GM12878 (cell line): ENCODE measurements around the gene OR7C2. TPM values are rescaled to one million over a fixed set of nuclear protein-coding genes. Genes with fewer than 3 reads are reported as not detected.

Experiments used
- ATAC-seq: fragments of 200-7000 bp; cut with Tn5 transposase; 3 replicates; pipeline ENCODE4 v1.9.1; 2020; ENCODE audit warnings: mild to moderate bottlenecking, moderate library complexity
- BruUV-seq: library from RNA; stranded (reverse); fragments of 400-500 nt; replicated peaks from 2 replicates; lab custom pipeline; 2021; lab: Mats Ljungman, UMichigan
- CTCF ChIA-PET: fragments of 300-600 bp; sonication (Branson Sonifier 250); formaldehyde crosslinking; extraction: SDS; loops from one replicate; lab custom pipeline; 2021; ENCODE audit warnings: inconsistent platforms; lab: Yijun Ruan, JAX
- POLR2A ChIA-PET: fragments of 350-600 bp; formaldehyde crosslinking; extraction: SDS; loops from one replicate; lab custom pipeline; 2021; ENCODE audit warnings: inconsistent platforms; lab: Charles Lee
- RAD21 ChIA-PET: fragments of 300-600 bp; sonication (Branson Sonifier 250); formaldehyde crosslinking; loops from one replicate; lab custom pipeline; 2023; ENCODE audit warnings: antibody characterized with exemption; ENCODE audit not compliant: unreplicated experiment; lab: Charles Lee
- SMC1A ChIA-PET: fragments of 300-600 bp; sonication (Branson Sonifier 250); formaldehyde crosslinking; loops from one replicate; lab custom pipeline; 2023; ENCODE audit not compliant: unreplicated experiment, uncharacterized antibody; lab: Charles Lee
- DNase-seq: peaks from one replicate; pipeline ENCODE4 v3.0.0-alpha.2; 2011; ENCODE audit warnings: low read depth, low spot score
- FAIRE-seq: peaks from 3 replicates; lab custom pipeline; 2011; peaks lifted over from hg19 to GRCh38; lab: Jason Lieb, UNC
- H2AFZ ChIP-seq: 2 replicates; pipeline ENCODE4 v1.6.0; 2011; ENCODE audit warnings: low read depth, low read length, control low read depth; ENCODE audit not compliant: control insufficient read depth
- H3K27ac ChIP-seq: 2 replicates; pipeline ENCODE4 v1.5.1; 2011; ENCODE audit warnings: control low read depth; ENCODE audit not compliant: control insufficient read depth, insufficient read depth
- H3K27me3 ChIP-seq, 2 experiments: replicated peaks in 1 of 2; 2 replicates each; pipeline versions ENCODE4 v1.6.0 to v1.6.1; 2011; ENCODE audit warnings: low read length in 1 of 2; ENCODE audit not compliant: control insufficient read depth in 2 of 2, insufficient read depth in 2 of 2
- H3K36me3 ChIP-seq, 2 experiments: 2 replicates each; pipeline ENCODE4 v1.5.1; 2011; ENCODE audit warnings: low read length in 1 of 2; ENCODE audit not compliant: control insufficient read depth in 2 of 2, insufficient read depth in 2 of 2
- H3K4me1 ChIP-seq: 2 replicates; pipeline ENCODE4 v1.6.1; 2011; ENCODE audit warnings: mild to moderate bottlenecking, low read length, moderate library complexity, mixed read lengths; ENCODE audit not compliant: control insufficient read depth, insufficient read depth
- H3K4me2 ChIP-seq: 2 replicates; pipeline ENCODE4 v1.6.0; 2011; ENCODE audit warnings: control low read depth; ENCODE audit not compliant: control insufficient read depth, insufficient read depth
- H3K4me3 ChIP-seq: fragments of 200-600 bp; sonication (generic); 2 replicates; pipeline ENCODE4 v1.5.1; 2016
- H3K79me2 ChIP-seq: 2 replicates; pipeline ENCODE4 v1.6.0; 2011; ENCODE audit warnings: low read length; ENCODE audit not compliant: control insufficient read depth, insufficient read depth
- H3K9ac ChIP-seq: 2 replicates; pipeline ENCODE4 v1.8.0; 2011; ENCODE audit warnings: low read length, control low read depth, mixed read lengths; ENCODE audit not compliant: control insufficient read depth, insufficient read depth
- H3K9me3 ChIP-seq: replicated peaks from 3 replicates; pipeline ENCODE4 v1.5.1; 2011; ENCODE audit warnings: mild to moderate bottlenecking, low read length; ENCODE audit not compliant: control insufficient read depth, insufficient read depth
- H4K20me1 ChIP-seq: 2 replicates; pipeline ENCODE4 v1.6.0; 2011; ENCODE audit not compliant: control insufficient read depth, insufficient read depth
- ATF2 ChIP-seq: IDR thresholded peaks from 2 replicates; pipeline ENCODE4 v1.6.1; 2012; ENCODE audit warnings: low read length, inconsistent platforms
- ATF3 ChIP-seq: IDR thresholded peaks from 2 replicates; pipeline ENCODE4 v1.6.1; 2011; ENCODE audit warnings: low read depth, mild to moderate bottlenecking, low read length, moderate library complexity, borderline replicate concordance; ENCODE audit errors: extremely low read depth
- ATF7 ChIP-seq: fragments of 450-650 bp; IDR thresholded peaks from 2 replicates; pipeline ENCODE4 v1.6.1; 2016; ENCODE audit warnings: low read depth, mild to moderate bottlenecking
- BRCA1 ChIP-seq: IDR thresholded peaks from 2 replicates; pipeline ENCODE4 v1.6.1; 2011; ENCODE audit warnings: low read depth, low read length, improper control_type of control experiment
- CREM ChIP-seq: IDR thresholded peaks from 2 replicates; pipeline ENCODE4 v1.6.1; 2014; ENCODE audit warnings: antibody characterized with exemption, low read depth
- FOXM1 ChIP-seq: IDR thresholded peaks from 2 replicates; pipeline ENCODE4 v1.6.1; 2012; ENCODE audit warnings: low read depth, mild to moderate bottlenecking, inconsistent platforms, low read length, moderate library complexity
- HDAC6 ChIP-seq: fragments of 200-600 bp; sonication (generic); IDR thresholded peaks from one replicate; pipeline ENCODE4 v1.8.0; 2017; ENCODE audit warnings: antibody characterized with exemption; ENCODE audit not compliant: unreplicated experiment
- MEF2B ChIP-seq: fragments of 450-650 bp; IDR thresholded peaks from 2 replicates; pipeline ENCODE4 v1.6.1; 2018; ENCODE audit warnings: mild to moderate bottlenecking, moderate library complexity; ENCODE audit not compliant: partially characterized antibody, poor library complexity, severe bottlenecking
- POLR2A ChIP-seq: IDR thresholded peaks from 2 replicates; pipeline ENCODE4 v1.6.1; 2011; ENCODE audit warnings: low read depth, mild to moderate bottlenecking, low read length
- RB1 ChIP-seq: fragments of 450-650 bp; formaldehyde crosslinking; IDR thresholded peaks from 2 replicates; pipeline ENCODE4 v1.6.1; 2017; ENCODE audit warnings: mild to moderate bottlenecking, borderline replicate concordance
- SMC3 ChIP-seq: IDR thresholded peaks from 2 replicates; pipeline ENCODE4 v1.6.1; 2011; ENCODE audit warnings: low read length, improper control_type of control experiment, borderline replicate concordance
- SREBF2 ChIP-seq: IDR thresholded peaks from 2 replicates; pipeline ENCODE4 v1.6.1; 2012; ENCODE audit warnings: mild to moderate bottlenecking, low read length
- TCF12 ChIP-seq: IDR thresholded peaks from 2 replicates; pipeline ENCODE4 v1.6.1; 2011; ENCODE audit warnings: low read depth, mild to moderate bottlenecking, low read length
- ZBED1 ChIP-seq: IDR thresholded peaks from 2 replicates; pipeline ENCODE4 v1.6.1; 2016; ENCODE audit warnings: borderline replicate concordance
- ZBTB11 ChIP-seq: fragments of 450-650 bp; formaldehyde crosslinking; IDR thresholded peaks from 2 replicates; pipeline ENCODE4 v1.5.0; 2022; ENCODE audit warnings: mild to moderate bottlenecking, missing genetic modification characterization
- ZNF24 ChIP-seq: fragments of 450-650 bp; IDR thresholded peaks from 2 replicates; pipeline ENCODE4 v1.6.1; 2017; ENCODE audit warnings: antibody characterized with exemption, mild to moderate bottlenecking
- ZNF622 ChIP-seq: fragments of 450-650 bp; IDR thresholded peaks from 2 replicates; pipeline ENCODE4 v1.6.1; 2017; ENCODE audit warnings: mild to moderate bottlenecking, inconsistent platforms
- WGBS: methylation state at CpG from one replicate; pipeline ENCODE4 v1.1.6; 2016; ENCODE audit warnings: low lambda C conversion rate; ENCODE audit not compliant: insufficient replicate concordance, insufficient coverage; ENCODE audit errors: missing lambda C conversion rate; 5-methylcytosine and 5-hydroxymethylcytosine counted together
- in situ Hi-C: fragments of 300-500 bp; cut with MboI; formaldehyde crosslinking; loops from 9 replicates; pipeline ENCODE4 v1.14.3; 2018; ENCODE audit warnings: mixed read lengths
- intact Hi-C: fragments of 100-400 bp; cut with micrococcal nuclease; formaldehyde crosslinking; loops from one replicate; pipeline ENCODE4 v1.14.2; 2022; ENCODE audit not compliant: unreplicated experiment
- polyA plus RNA-seq, 11 experiments: library from polyadenylated mRNA; depleted of rRNA in 4 of 11; unstranded in 6 of 11; stranded (reverse) in 5 of 11; fragments of >200 nt; fragmentation: Nextera tagmentation in 4 of 11; fragmentation: Illumina TruSeq in 1 of 11; extraction: Ambion mirVana in 4 of 11; extraction: Trizol in 1 of 11; gene quantifications; 1 replicate in 1 of 11; 2 replicates in 10 of 11; pipeline versions ENCODE4 v1.2.1 to v1.2.3, GENCODE V29; 2011 to 2016; ENCODE audit warnings: inconsistent platforms in 2 of 11, missing spikeins in 2 of 11, low read depth in 1 of 11
- total RNA-seq, 4 experiments: library from RNA; depleted of rRNA in 3 of 4; stranded (reverse); fragments of >200 nt in 3 of 4; fragmentation: Illumina TruSeq in 1 of 4; extraction: Trizol in 1 of 4; gene quantifications; 2 replicates each; pipeline versions ENCODE4 v1.2.1 to v1.2.3, GENCODE V29; 2013 to 2021

OR7C2 gene
- total and polyA plus RNA-seq, 10 of the 15 experiments (the other 5 are each of a cell fraction or from before 2014, with no cell fraction given) = not detected

- no TSS peak for BruUV-seq
- POLR2A ChIA-PET = no interaction called here
- no peak for FAIRE-seq
These were observed 1.0 kb upstream of the OR7C2 start for GRCh38 chr19:14940266-14940665.

GRCh38 chr19:14943601-14944000 is 2.3 kb downstream of the OR7C2 start:
- H3K9ac ChIP-seq = no peak overlapping the region
- 0% methylated on average over 4 of the region's 4 CpGs for WGBS
- ChIA-PET SMC1A (no interaction called here), POLR2A (no interaction called here), RAD21 (no interaction called here), CTCF (interaction anchor here (0.8 to 1.5 kb wide), 4 partner anchors 11 to 150 kb away, joined by 3 read pairs; no protein-coding TSS in a partner anchor)
- intact Hi-C loops (no loop called here), in situ Hi-C loops (no loop called here)
- H2AFZ ChIP-seq = no peak overlapping the region; the same call in 1 of the 2 replicates
- BruUV-seq = no TSS peak
- no peak overlapping the region for H3K4me3 ChIP-seq
- ATAC-seq = no peak
- no peak overlapping the region for H3K27ac ChIP-seq
- H3K4me1 ChIP-seq = no peaks in the 10 kb centered on the region
- H3K4me2 ChIP-seq = peak overlapping the region; percentile 50; the same call in 1 of the 2 replicates
- no peaks in the 10 kb centered on the region for H3K27me3 ChIP-seq
- no peaks in the 10 kb centered on the region for H3K36me3 ChIP-seq
- FAIRE-seq = peak; percentile 52
- DNase-seq = peak; percentile 1
- H4K20me1 ChIP-seq = no peaks in the 10 kb centered on the region
- H3K79me2 ChIP-seq = no peaks in the 10 kb centered on the region
- no peaks in the 10 kb centered on the region for H3K9me3 ChIP-seq
- TF ChIP-seq ATF3 (no peak), BRCA1 (no peak), ATF2 (peak; percentile 65; the same call in 1 of the 2 replicates), FOXM1 (peak; percentile 74; the same call in 1 of the 2 replicates), ZBTB11 (CRISPR knock-in tag) (no peak), MEF2B (peak; percentile 46), ZNF622 (no peak), ZNF24 (no peak), CREM (peak; percentile 20; the same call in 1 of the 2 replicates), SREBF2 (no peak)

More at GRCh38 chr19:14940266-14940665, 1.0 kb upstream of the OR7C2 start:
- ChIA-PET RAD21 (no interaction called here), SMC1A (no interaction called here), CTCF (no interaction called here)
- H3K4me2 ChIP-seq = no peak overlapping the region
- H3K79me2 ChIP-seq = no peaks in the 10 kb centered on the region
- in situ Hi-C loops = no loop called here
- DNase-seq (no peak), ATAC-seq (no peak)
- no peaks in the 10 kb centered on the region for H3K36me3 ChIP-seq
- no peaks in the 10 kb centered on the region for H4K20me1 ChIP-seq
- H3K4me1 ChIP-seq = no peaks in the 10 kb centered on the region
- WGBS = 66% methylated on average over 6 of the region's 6 CpGs
- H2AFZ ChIP-seq = no peak overlapping the region
- H3K27ac ChIP-seq = no peak overlapping the region
- no peaks in the 10 kb centered on the region for H3K27me3 ChIP-seq
- TF ChIP-seq ATF7 = no peak
- no peak for TF ChIP-seq ZBED1
- no peak for TF ChIP-seq TCF12
- no peak for TF ChIP-seq SMC3
- TF ChIP-seq POLR2A = no peak
- TF ChIP-seq HDAC6 = no peak
- no peak for TF ChIP-seq FOXM1
- no peak for TF ChIP-seq RB1
- intact Hi-C loops = no loop called here
- H3K9ac ChIP-seq = no peak overlapping the region
- no peak overlapping the region for H3K4me3 ChIP-seq
- H3K9me3 ChIP-seq = no peaks in the 10 kb centered on the region
